Breast epithelium (tissue), 4 donors: ENCODE measurements around the gene CASP8AP2. TPM values are rescaled to one million over a fixed set of nuclear protein-coding genes. Genes with fewer than 3 reads are reported as not detected.
"Not testable (repeated sequence)": the region's sequence is repeated elsewhere in the genome, so short reads cannot be mapped to it uniquely, and the experiment has no call there.

Experiments
- DNase-seq, 2 donors: peaks; one replicate each; pipeline ENCODE4 v3.0.0-alpha.2; 2019; ENCODE audit warnings: low spot score in 2 of 2
- H3K27ac ChIP-seq, 2 donors: fragments of 200-600 bp; sonication (generic) in 1 of 2; one replicate each; pipeline ENCODE4 v1.5.1; 2016 to 2019; ENCODE audit warnings: mild to moderate bottlenecking in 1 of 2
- H3K27me3 ChIP-seq, 2 donors: fragments of 200-600 bp; sonication (generic) in 1 of 2; one replicate each; pipeline versions ENCODE4 v1.5.1 to v1.6.0; 2017 to 2019; ENCODE audit warnings: control low read depth in 1 of 2, mild to moderate bottlenecking in 1 of 2
- H3K36me3 ChIP-seq: fragments of 200-600 bp; one replicate; pipeline ENCODE4 v1.5.1; 2019
- H3K4me1 ChIP-seq, 2 donors: fragments of 200-600 bp; sonication (generic); one replicate each; pipeline ENCODE4 v1.5.1; 2016 to 2019; ENCODE audit warnings: control low read depth in 1 of 2
- H3K4me3 ChIP-seq, 3 donors: fragments of 200-600 bp; sonication (generic); 1 replicate in 2 of 3; 2 replicates in 1 of 3; pipeline ENCODE4 v1.5.1; 2016 to 2019; ENCODE audit warnings: mild to moderate bottlenecking in 3 of 3, moderate library complexity in 2 of 3
- H3K9me3 ChIP-seq, 2 donors: fragments of 200-600 bp; sonication (generic) in 1 of 2; one replicate each; pipeline ENCODE4 v1.5.1; 2016 to 2019; ENCODE audit warnings: control low read depth in 1 of 2
- CTCF ChIP-seq, 3 donors: fragments of 450-650 bp; IDR thresholded peaks; one replicate each; pipeline ENCODE4 v1.5.1; 2016 to 2017; ENCODE audit warnings: antibody characterized with exemption in 3 of 3, mild to moderate bottlenecking in 3 of 3, moderate library complexity in 3 of 3
- POLR2A ChIP-seq: fragments of 450-650 bp; IDR thresholded peaks from one replicate; pipeline ENCODE4 v1.6.1; 2016; ENCODE audit warnings: antibody characterized with exemption, mild to moderate bottlenecking, moderate library complexity
- POLR2AphosphoS5 ChIP-seq, 3 donors: sonication (generic); formaldehyde crosslinking; IDR thresholded peaks; one replicate each; pipeline ENCODE4 v1.6.1; 2017; ENCODE audit warnings: antibody characterized with exemption in 3 of 3
- intact Hi-C: fragments of 100-400 bp; cut with DNase I; formaldehyde crosslinking; loops from one replicate; pipeline ENCODE4 v1.15.1; 2023; ENCODE audit warnings: low total_unique reads
- total RNA-seq, 3 donors: library from RNA; depleted of rRNA; stranded (reverse); fragments of >200 nt; gene quantifications; one replicate each; pipeline ENCODE4 v1.1.0, GENCODE V29; 2016

CASP8AP2 gene
- total RNA-seq, 3 donors from 2014 or later = 16.0 to 24.9 (median 17.7) TPM

- Histone ChIP-seq H3K27me3 (peaks cover 0 to 6% of the 10 kb centered on the region in 2 donors), H3K4me3 (peak overlapping the region in 1 of 3 donors; percentile 15), H3K9me3 (no peaks in the 10 kb centered on the region), H3K36me3 (no peaks in the 10 kb centered on the region), H3K4me1 (no peaks in the 10 kb centered on the region), H3K27ac (no peak overlapping the region)
- intact Hi-C loops = no loop called here
- DNase-seq = no peak
- TF ChIP-seq POLR2A (no peak), POLR2AphosphoS5 (IDR thresholded peaks at IDR 0.05) (no peak), CTCF (IDR thresholded peaks at IDR 0.05) (no peak)
Observed at GRCh38 chr6:89887452-89888137, 57.9 kb downstream of the CASP8AP2 start.

- no peak for DNase-seq
- Histone ChIP-seq H3K9me3 (no peaks in the 10 kb centered on the region), H3K4me3 (no peak overlapping the region), H3K27me3 (peaks cover 0 to 6% of the 10 kb centered on the region in 2 donors), H3K27ac (no peak overlapping the region), H3K36me3 (no peaks in the 10 kb centered on the region), H3K4me1 (no peaks in the 10 kb centered on the region)
- intact Hi-C loops = no loop called here
- no peak for TF ChIP-seq POLR2A
- TF ChIP-seq CTCF (IDR thresholded peaks at IDR 0.05) = no peak
Observed at GRCh38 chr6:89888138-89888514, 58.4 kb downstream of the CASP8AP2 start.

- H3K9me3 ChIP-seq = no peaks in the 10 kb centered on the region
- TF ChIP-seq CTCF (IDR thresholded peaks at IDR 0.05) = no peak
- no peak for TF ChIP-seq POLR2A
- no peak for TF ChIP-seq POLR2AphosphoS5 (IDR thresholded peaks at IDR 0.05)
- no peak for DNase-seq
- no peak overlapping the region for H3K27ac ChIP-seq
- H3K4me1 ChIP-seq = no peaks in the 10 kb centered on the region
- H3K4me3 ChIP-seq = no peak overlapping the region
- no peaks in the 10 kb centered on the region for H3K36me3 ChIP-seq
- intact Hi-C loops = no loop called here
- H3K27me3 ChIP-seq = peaks cover 0 to 6% of the 10 kb centered on the region in 2 donors
Observed at GRCh38 chr6:89888871-89889270, 59.2 kb downstream of the CASP8AP2 start.

- H3K27ac ChIP-seq, H3K4me1 ChIP-seq, H3K27me3 ChIP-seq, H3K9me3 ChIP-seq, H3K4me3 ChIP-seq, H3K36me3 ChIP-seq, DNase-seq, intact Hi-C loops: not testable (repeated sequence)
Observed at GRCh38 chr6:89890845-89891528, 61.3 kb downstream of the CASP8AP2 start.

- H3K9me3 ChIP-seq, DNase-seq, H3K36me3 ChIP-seq, H3K4me1 ChIP-seq, H3K27ac ChIP-seq, intact Hi-C loops, H3K4me3 ChIP-seq, H3K27me3 ChIP-seq: not testable (repeated sequence)
Observed at GRCh38 chr6:89892577-89892976, 62.9 kb downstream of the CASP8AP2 start.

- H3K4me1 ChIP-seq = no peaks in the 10 kb centered on the region
- no peak within 1 kb of the TSS for H3K27ac ChIP-seq
- no peaks in the 10 kb centered on the region for H3K9me3 ChIP-seq
- TF ChIP-seq CTCF (IDR thresholded peaks at IDR 0.05) = no peak
- TF ChIP-seq POLR2A = no peak
- TF ChIP-seq POLR2AphosphoS5 (IDR thresholded peaks at IDR 0.05) = no peak
- no peak within 1 kb of the TSS for H3K4me3 ChIP-seq
- no peak for DNase-seq
- H3K36me3 ChIP-seq = no peaks in the 10 kb centered on the region
- intact Hi-C loops = no loop called here
- H3K27me3 ChIP-seq = no peaks in the 10 kb centered on the region
Observed at GRCh38 chr6:89894169-89894568, 64.5 kb downstream of the CASP8AP2 start, which contains the start of gene GJA10. TSS of gene GJA10 (plus strand) at chr6:89894469. CDS start at chr6:89894469, 0 bp downstream.
